PC-3 (cell line): ENCODE measurements around the gene TVP23C. TPM values are rescaled to one million over a fixed set of nuclear protein-coding genes. Genes with fewer than 3 reads are reported as not detected.

ENCODE experiments used
- ATAC-seq: fragments of 200-7000 bp; cut with Tn5 transposase; 2 replicates; pipeline ENCODE4 v1.9.1; 2020; ENCODE audit warnings: mild to moderate bottlenecking, moderate library complexity
- BruUV-seq: library from RNA; stranded (reverse); fragments of 400-500 nt; replicated peaks from 2 replicates; lab custom pipeline; 2021; lab: Mats Ljungman, UMichigan
- CTCF ChIA-PET: fragments of 300-600 bp; sonication (Branson Sonifier 250); formaldehyde crosslinking; loops from one replicate; lab custom pipeline; 2022; ENCODE audit warnings: antibody characterized with exemption; lab: Charles Lee
- POLR2A ChIA-PET: fragments of 300-600 bp; sonication (Branson Sonifier 250); formaldehyde crosslinking; loops from one replicate; lab custom pipeline; 2022; ENCODE audit warnings: antibody characterized with exemption; ENCODE audit not compliant: unreplicated experiment; lab: Charles Lee
- DNase-seq: peaks from one replicate; pipeline ENCODE4 v3.0.0-alpha.2; 2015
- H2AFZ ChIP-seq: fragments of 300-600 bp; sonication (generic); 2 replicates; pipeline ENCODE4 v1.6.0; 2016; ENCODE audit warnings: antibody characterized with exemption, low read length
- H3F3A ChIP-seq: fragments of 300-600 bp; sonication (generic); one replicate; pipeline ENCODE4 v1.6.0; 2017; ENCODE audit warnings: antibody characterized with exemption, low read length, control low read depth, mild to moderate bottlenecking; ENCODE audit not compliant: unreplicated experiment
- H3K27ac ChIP-seq: fragments of 300-600 bp; sonication (generic); 2 replicates; pipeline ENCODE4 v1.5.1; 2016; ENCODE audit warnings: mild to moderate bottlenecking, low read length
- H3K27me3 ChIP-seq: fragments of 300-600 bp; sonication (generic); 2 replicates; pipeline ENCODE4 v1.6.1; 2016; ENCODE audit warnings: low read length, mixed read lengths
- H3K36me3 ChIP-seq: fragments of 300-600 bp; sonication (generic); 2 replicates; pipeline ENCODE4 v1.6.1; 2016; ENCODE audit warnings: low read depth, mixed run types, low read length, mixed read lengths
- H3K4me1 ChIP-seq: fragments of 300-600 bp; sonication (generic); 2 replicates; pipeline ENCODE4 v1.5.1; 2016; ENCODE audit warnings: low read length; ENCODE audit not compliant: insufficient read depth
- H3K4me2 ChIP-seq: fragments of 300-600 bp; sonication (generic); 2 replicates; pipeline ENCODE4 v1.6.0; 2016; ENCODE audit warnings: low read length
- H3K4me3 ChIP-seq: fragments of 300-600 bp; sonication (generic); 2 replicates; pipeline ENCODE4 v1.5.1; 2016; ENCODE audit warnings: mild to moderate bottlenecking, low read length, mixed read lengths
- H3K79me2 ChIP-seq: fragments of 300-600 bp; sonication (generic); 2 replicates; pipeline ENCODE4 v1.6.1; 2017; ENCODE audit warnings: low read length, mixed read lengths
- H3K9ac ChIP-seq: fragments of 300-600 bp; sonication (generic); 2 replicates; pipeline ENCODE4 v1.6.0; 2016; ENCODE audit warnings: mild to moderate bottlenecking, low read length
- H3K9me2 ChIP-seq: fragments of 300-600 bp; sonication (generic); replicated peaks from 2 replicates; pipeline ENCODE4 v1.6.1; 2016; ENCODE audit warnings: mixed run types, low read length, mixed read lengths
- H3K9me3 ChIP-seq: fragments of 300-600 bp; sonication (generic); 2 replicates; pipeline ENCODE4 v1.6.1; 2016; ENCODE audit warnings: low read length, mixed read lengths
- H4K20me1 ChIP-seq: fragments of 300-600 bp; sonication (generic); 2 replicates; pipeline ENCODE4 v1.6.1; 2016; ENCODE audit warnings: low read length, mixed read lengths
- CTCF ChIP-seq: fragments of 300-600 bp; sonication (generic); conservative IDR thresholded peaks from 2 replicates; pipeline ENCODE4 v1.5.1; 2017; ENCODE audit warnings: antibody characterized with exemption, low read depth, mild to moderate bottlenecking, low read length
- EZH2 ChIP-seq: fragments of 300-600 bp; sonication (generic); IDR thresholded peaks from one replicate; pipeline ENCODE4 v1.6.1; 2017; ENCODE audit warnings: antibody characterized with exemption, mild to moderate bottlenecking, low read length; ENCODE audit not compliant: unreplicated experiment
- EZH2phosphoT487 ChIP-seq: fragments of 300-600 bp; sonication (generic); IDR thresholded peaks from 2 replicates; pipeline ENCODE4 v1.6.1; 2018; ENCODE audit warnings: mild to moderate bottlenecking, antibody characterized with exemption, low read length, borderline replicate concordance
- intact Hi-C: fragments of 100-400 bp; cut with micrococcal nuclease; formaldehyde crosslinking; loops from 2 replicates; pipeline ENCODE4 v1.9.0; 2023
- total RNA-seq: library from RNA; depleted of rRNA; stranded (reverse); fragments of >200 nt; gene quantifications from 2 replicates; pipeline ENCODE4 v1.2.3, GENCODE V29; 2014

TVP23C gene
- total RNA-seq, 1 experiment from 2014 or later: 23.7 TPM

DNA sequence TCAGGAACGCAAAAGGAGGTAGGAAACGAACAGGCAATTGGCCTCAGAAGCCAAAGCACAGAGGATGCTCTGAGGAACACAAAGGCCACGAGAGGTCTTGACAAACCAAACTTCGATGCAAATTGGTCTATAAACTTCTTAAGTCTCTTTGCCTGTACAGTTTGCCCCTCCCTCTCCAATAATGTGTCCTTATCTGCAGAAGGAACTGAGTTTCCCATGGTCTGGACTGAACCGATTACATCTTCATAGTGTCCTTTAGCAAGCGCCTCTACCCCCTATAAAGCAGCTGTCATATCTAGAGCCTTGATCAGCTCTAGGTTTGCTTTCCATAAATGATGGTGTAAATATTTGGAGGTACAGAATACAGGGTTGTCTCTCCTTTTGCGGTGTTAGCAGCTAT is 92.7 kb downstream of the TVP23C start:
- Histone ChIP-seq H3K4me3 (no peak overlapping the region), H3K27ac (no peak overlapping the region), H3K27me3 (no peaks in the 10 kb centered on the region), H3K9me2 (no peaks in the 10 kb centered on the region), H3K36me3 (no peaks in the 10 kb centered on the region), H3K4me1 (no peaks in the 10 kb centered on the region), H3F3A (no peaks in the 10 kb centered on the region), H3K4me2 (no peak overlapping the region), H3K9me3 (no peaks in the 10 kb centered on the region), H4K20me1 (no peaks in the 10 kb centered on the region), H3K79me2 (no peaks in the 10 kb centered on the region), H3K9ac (no peak overlapping the region), H2AFZ (no peak overlapping the region)
- CTCF ChIA-PET: no interaction called here
- TF ChIP-seq EZH2phosphoT487: no peak
- no peak for TF ChIP-seq EZH2
- TF ChIP-seq CTCF: no peak
- ATAC-seq (no peak), DNase-seq (no peak)
- no TSS peak for BruUV-seq
- POLR2A ChIA-PET: no interaction called here
- intact Hi-C loops: no loop called here

DNA sequence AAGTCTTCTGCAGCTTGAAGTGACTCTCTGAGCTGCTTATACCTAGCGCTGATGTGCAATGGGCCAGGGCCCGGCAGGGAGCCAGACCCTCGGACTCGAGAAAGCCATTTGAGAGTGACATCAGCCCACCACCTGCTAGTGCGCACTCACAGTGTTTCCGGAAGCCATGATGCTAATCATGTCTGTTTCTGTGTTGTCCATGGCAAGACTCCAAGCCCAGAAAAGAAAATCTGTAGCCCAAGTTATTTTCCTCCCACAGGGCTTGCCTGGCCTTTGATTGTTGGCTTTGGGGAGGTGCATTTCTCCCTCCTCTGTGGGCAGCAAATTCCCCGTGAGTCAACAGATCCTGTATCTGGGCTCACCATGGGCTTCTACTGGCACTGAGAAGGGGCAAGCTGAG is 94.0 kb downstream of the TVP23C start:
- BruUV-seq: no TSS peak
- Histone ChIP-seq H3K36me3 (no peaks in the 10 kb centered on the region), H3K4me1 (no peaks in the 10 kb centered on the region), H3K27ac (no peak overlapping the region), H3F3A (no peaks in the 10 kb centered on the region), H3K9ac (no peak overlapping the region), H4K20me1 (no peaks in the 10 kb centered on the region), H3K9me3 (no peaks in the 10 kb centered on the region), H3K4me2 (no peak overlapping the region), H3K79me2 (no peaks in the 10 kb centered on the region), H3K9me2 (no peaks in the 10 kb centered on the region), H3K4me3 (no peak overlapping the region), H3K27me3 (no peaks in the 10 kb centered on the region), H2AFZ (no peak overlapping the region)
- no peak for DNase-seq
- CTCF ChIA-PET: no interaction called here
- no peak for TF ChIP-seq EZH2
- no peak for TF ChIP-seq EZH2phosphoT487
- no peak for TF ChIP-seq CTCF
- POLR2A ChIA-PET: no interaction called here
- no peak for ATAC-seq
- intact Hi-C loops: no loop called here

DNA sequence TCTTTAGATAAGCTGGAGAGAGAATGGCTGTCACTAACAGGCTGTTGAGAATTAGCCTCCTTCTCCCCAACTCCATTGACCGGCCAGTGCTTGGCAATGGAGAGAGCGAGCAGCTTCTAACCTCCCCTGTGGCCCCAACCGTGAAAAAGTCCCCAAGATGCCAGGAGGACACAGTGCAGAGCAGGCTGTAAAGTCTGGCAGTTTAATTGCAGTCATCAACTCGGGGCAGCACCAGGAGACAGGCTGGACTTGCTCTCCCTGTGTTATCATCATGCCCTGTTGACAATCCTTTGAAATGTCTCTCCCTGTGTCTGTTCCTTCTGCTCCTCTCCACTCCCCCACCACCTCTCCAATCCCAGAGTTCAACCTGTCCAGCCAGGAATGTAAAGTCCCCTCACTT is 95.2 kb downstream of the TVP23C start:
- intact Hi-C loops: no loop called here
- peaks cover 6% of the 10 kb centered on the region for H3K4me1 ChIP-seq
- no peaks in the 10 kb centered on the region for H3K27me3 ChIP-seq
- no peaks in the 10 kb centered on the region for H4K20me1 ChIP-seq
- TF ChIP-seq EZH2phosphoT487 (no peak), EZH2 (no peak), CTCF (no peak)
- H3K27ac ChIP-seq: no peak overlapping the region
- H3K4me2 ChIP-seq: no peak overlapping the region
- H3K36me3 ChIP-seq: no peaks in the 10 kb centered on the region
- H3K9me3 ChIP-seq: no peaks in the 10 kb centered on the region
- BruUV-seq: no TSS peak
- DNase-seq (no peak), ATAC-seq (no peak)
- no peak overlapping the region for H3K9ac ChIP-seq
- no peaks in the 10 kb centered on the region for H3K79me2 ChIP-seq
- POLR2A ChIA-PET: no interaction called here
- no peaks in the 10 kb centered on the region for H3K9me2 ChIP-seq
- no peaks in the 10 kb centered on the region for H3F3A ChIP-seq
- CTCF ChIA-PET: no interaction called here
- H2AFZ ChIP-seq: no peak overlapping the region
- no peak overlapping the region for H3K4me3 ChIP-seq
